ENCODE results near the gene NUDT11. TPM values are rescaled to one million over a fixed set of nuclear protein-coding genes. Genes with fewer than 3 reads are reported as not detected.

Gene NUDT11
- total and polyA plus RNA-seq, 10 of the 15 experiments (the other 5 are each of a cell fraction or from before 2014, with no cell fraction given): 0.06 TPM; not detected in 9

DNA sequence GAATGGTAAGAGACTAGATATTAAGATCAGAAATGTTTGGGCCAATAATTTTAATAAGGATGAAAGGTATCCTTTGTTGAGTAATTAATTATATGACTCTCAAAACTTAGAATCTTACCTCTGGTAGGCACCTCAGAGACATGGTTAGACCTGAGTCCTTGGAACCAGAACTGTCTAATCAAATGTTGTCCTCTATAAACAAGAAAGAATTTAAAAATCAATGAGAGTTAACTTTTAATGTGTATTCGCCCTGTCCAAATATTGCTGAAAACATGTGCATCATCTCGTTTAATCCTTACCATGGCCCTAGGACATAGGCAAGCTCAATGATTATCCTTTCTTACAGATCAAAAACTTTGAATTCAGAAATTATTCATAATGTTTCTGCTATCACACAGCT, 24.0 kb upstream of the NUDT11 start:
- ChIA-PET CTCF (no interaction called here), POLR2A (no interaction called here), SMC1A (ENCODE audit: uncharacterized antibody, unreplicated experiment) (no interaction called here), RAD21 (ENCODE audit: unreplicated experiment) (no interaction called here)
- H3K27me3 ChIP-seq (replicated peaks in 1 of 2; ENCODE audit: control insufficient read depth in 2 of 2, insufficient read depth in 2 of 2, low read length in 1 of 2): no peaks in the 10 kb centered on the region
- no TSS peak for BruUV-seq (replicated peaks)
- no peak for DNase-seq (ENCODE audit: low read depth, low spot score)
- ATAC-seq: no peak
- H3K9me3 ChIP-seq (replicated peaks; ENCODE audit: control insufficient read depth, insufficient read depth, low read length): no peaks in the 10 kb centered on the region
- intact Hi-C loops (cut with micrococcal nuclease; ENCODE audit: unreplicated experiment) (no loop called here), in situ Hi-C loops (cut with MboI) (no loop called here)
- H3K4me2 ChIP-seq (ENCODE audit: control insufficient read depth, insufficient read depth): no peak overlapping the region
- no peak overlapping the region for H3K9ac ChIP-seq (ENCODE audit: control insufficient read depth, insufficient read depth, low read length)
- no peaks in the 10 kb centered on the region for H3K79me2 ChIP-seq (ENCODE audit: control insufficient read depth, insufficient read depth, low read length)
- H3K36me3 ChIP-seq (ENCODE audit: control insufficient read depth in 2 of 2, insufficient read depth in 2 of 2, low read length in 1 of 2): no peaks in the 10 kb centered on the region
- H4K20me1 ChIP-seq (ENCODE audit: control insufficient read depth, insufficient read depth): no peaks in the 10 kb centered on the region
- H3K4me3 ChIP-seq: no peak overlapping the region
- H3K4me1 ChIP-seq (ENCODE audit: control insufficient read depth, insufficient read depth, low read length): no peaks in the 10 kb centered on the region
- no peak overlapping the region for H2AFZ ChIP-seq (ENCODE audit: control insufficient read depth, low read depth, low read length)
- FAIRE-seq: no peak
- 18% methylated on average over 2 of the region's 2 CpGs for WGBS (ENCODE audit: insufficient coverage, insufficient replicate concordance, low lambda C conversion rate, missing lambda C conversion rate)
- H3K27ac ChIP-seq (ENCODE audit: control insufficient read depth, insufficient read depth): no peak overlapping the region
- no peak for TF ChIP-seq RB1 (IDR thresholded peaks at IDR 0.05; ENCODE audit: borderline replicate concordance)
- no peak for TF ChIP-seq CHD4 (IDR thresholded peaks at IDR 0.05)
- no peak for TF ChIP-seq NRF1 (conservative IDR thresholded peaks at IDR 0.05; ENCODE audit: low read depth, low read length)
- TF ChIP-seq KAT2A (conservative IDR thresholded peaks at IDR 0.05; ENCODE audit: control insufficient read depth, low read depth, low read length): no peak
- TF ChIP-seq SREBF2 (IDR thresholded peaks at IDR 0.05; ENCODE audit: low read length): no peak
- no peak for TF ChIP-seq MEF2A (IDR thresholded peaks at IDR 0.05; ENCODE audit: insufficient read depth, low read depth, low read length)
- TF ChIP-seq, protein P1, sequence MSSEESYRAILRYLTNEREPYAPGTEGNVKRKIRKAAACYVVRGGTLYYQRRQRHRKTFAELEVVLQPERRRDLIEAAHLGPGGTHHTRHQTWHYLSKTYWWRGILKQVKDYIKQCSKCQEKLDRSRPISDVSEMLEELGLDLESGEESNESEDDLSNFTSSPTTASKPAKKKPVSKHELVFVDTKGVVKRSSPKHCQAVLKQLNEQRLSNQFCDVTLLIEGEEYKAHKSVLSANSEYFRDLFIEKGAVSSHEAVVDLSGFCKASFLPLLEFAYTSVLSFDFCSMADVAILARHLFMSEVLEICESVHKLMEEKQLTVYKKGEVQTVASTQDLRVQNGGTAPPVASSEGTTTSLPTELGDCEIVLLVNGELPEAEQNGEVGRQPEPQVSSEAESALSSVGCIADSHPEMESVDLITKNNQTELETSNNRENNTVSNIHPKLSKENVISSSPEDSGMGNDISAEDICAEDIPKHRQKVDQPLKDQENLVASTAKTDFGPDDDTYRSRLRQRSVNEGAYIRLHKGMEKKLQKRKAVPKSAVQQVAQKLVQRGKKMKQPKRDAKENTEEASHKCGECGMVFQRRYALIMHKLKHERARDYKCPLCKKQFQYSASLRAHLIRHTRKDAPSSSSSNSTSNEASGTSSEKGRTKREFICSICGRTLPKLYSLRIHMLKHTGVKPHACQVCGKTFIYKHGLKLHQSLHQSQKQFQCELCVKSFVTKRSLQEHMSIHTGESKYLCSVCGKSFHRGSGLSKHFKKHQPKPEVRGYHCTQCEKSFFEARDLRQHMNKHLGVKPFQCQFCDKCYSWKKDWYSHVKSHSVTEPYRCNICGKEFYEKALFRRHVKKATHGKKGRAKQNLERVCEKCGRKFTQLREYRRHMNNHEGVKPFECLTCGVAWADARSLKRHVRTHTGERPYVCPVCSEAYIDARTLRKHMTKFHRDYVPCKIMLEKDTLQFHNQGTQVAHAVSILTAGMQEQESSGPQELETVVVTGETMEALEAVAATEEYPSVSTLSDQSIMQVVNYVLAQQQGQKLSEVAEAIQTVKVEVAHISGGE (CRISPR knock-in tag; IDR thresholded peaks at IDR 0.05): no peak
- TF ChIP-seq MTA3 (IDR thresholded peaks at IDR 0.05; ENCODE audit: borderline replicate concordance, low read length): no peak
- TF ChIP-seq EP300 (IDR thresholded peaks at IDR 0.05; ENCODE audit: borderline replicate concordance in 1 of 2, control insufficient read depth in 1 of 2, low read depth in 2 of 2, low read length in 2 of 2): no peak
- no peak for TF ChIP-seq ZNF384 (IDR thresholded peaks at IDR 0.05; ENCODE audit: borderline replicate concordance, low read depth, low read length)
- no peak for TF ChIP-seq CHD1 (IDR thresholded peaks at IDR 0.05; ENCODE audit: low read depth, low read length)
- no peak for TF ChIP-seq NFYB (IDR thresholded peaks at IDR 0.05; ENCODE audit: insufficient read depth, low read depth, low read length)
- TF ChIP-seq ZNF217 (IDR thresholded peaks at IDR 0.05): no peak
- TF ChIP-seq CBX3 (IDR thresholded peaks at IDR 0.05; ENCODE audit: borderline replicate concordance, low read depth): no peak
- TF ChIP-seq TCF7 (IDR thresholded peaks at IDR 0.05; ENCODE audit: borderline replicate concordance): no peak
- no peak for TF ChIP-seq ZBTB40 (IDR thresholded peaks at IDR 0.05; ENCODE audit: borderline replicate concordance)
- TF ChIP-seq SIN3A (IDR thresholded peaks at IDR 0.05; ENCODE audit: low read depth, low read length): no peak
- no peak for TF ChIP-seq HSF1 (IDR thresholded peaks at IDR 0.05; ENCODE audit: low read depth, low read length)
